GM12878 (cell line): ENCODE data around the gene PRDM16. TPM values are rescaled to one million over a fixed set of nuclear protein-coding genes. Genes with fewer than 3 reads are reported as not detected.

Experiments
- ATAC-seq: fragments of 200-7000 bp; cut with Tn5 transposase; 3 replicates; pipeline ENCODE4 v1.9.1; 2020; ENCODE audit warnings: mild to moderate bottlenecking, moderate library complexity
- BruUV-seq: library from RNA; stranded (reverse); fragments of 400-500 nt; replicated peaks from 2 replicates; lab custom pipeline; 2021; lab: Mats Ljungman, UMichigan
- CTCF ChIA-PET: fragments of 300-600 bp; sonication (Branson Sonifier 250); formaldehyde crosslinking; extraction: SDS; loops from one replicate; lab custom pipeline; 2021; ENCODE audit warnings: inconsistent platforms; lab: Yijun Ruan, JAX
- POLR2A ChIA-PET: fragments of 350-600 bp; formaldehyde crosslinking; extraction: SDS; loops from one replicate; lab custom pipeline; 2021; ENCODE audit warnings: inconsistent platforms; lab: Charles Lee
- RAD21 ChIA-PET: fragments of 300-600 bp; sonication (Branson Sonifier 250); formaldehyde crosslinking; loops from one replicate; lab custom pipeline; 2023; ENCODE audit warnings: antibody characterized with exemption; ENCODE audit not compliant: unreplicated experiment; lab: Charles Lee
- SMC1A ChIA-PET: fragments of 300-600 bp; sonication (Branson Sonifier 250); formaldehyde crosslinking; loops from one replicate; lab custom pipeline; 2023; ENCODE audit not compliant: unreplicated experiment, uncharacterized antibody; lab: Charles Lee
- DNase-seq: peaks from one replicate; pipeline ENCODE4 v3.0.0-alpha.2; 2011; ENCODE audit warnings: low read depth, low spot score
- FAIRE-seq: peaks from 3 replicates; lab custom pipeline; 2011; peaks lifted over from hg19 to GRCh38; lab: Jason Lieb, UNC
- H2AFZ ChIP-seq: 2 replicates; pipeline ENCODE4 v1.6.0; 2011; ENCODE audit warnings: low read depth, low read length, control low read depth; ENCODE audit not compliant: control insufficient read depth
- H3K27ac ChIP-seq: 2 replicates; pipeline ENCODE4 v1.5.1; 2011; ENCODE audit warnings: control low read depth; ENCODE audit not compliant: control insufficient read depth, insufficient read depth
- H3K27me3 ChIP-seq, 2 experiments: replicated peaks in 1 of 2; 2 replicates each; pipeline versions ENCODE4 v1.6.0 to v1.6.1; 2011; ENCODE audit warnings: low read length in 1 of 2; ENCODE audit not compliant: control insufficient read depth in 2 of 2, insufficient read depth in 2 of 2
- H3K36me3 ChIP-seq, 2 experiments: 2 replicates each; pipeline ENCODE4 v1.5.1; 2011; ENCODE audit warnings: low read length in 1 of 2; ENCODE audit not compliant: control insufficient read depth in 2 of 2, insufficient read depth in 2 of 2
- H3K4me1 ChIP-seq: 2 replicates; pipeline ENCODE4 v1.6.1; 2011; ENCODE audit warnings: mild to moderate bottlenecking, low read length, moderate library complexity, mixed read lengths; ENCODE audit not compliant: control insufficient read depth, insufficient read depth
- H3K4me2 ChIP-seq: 2 replicates; pipeline ENCODE4 v1.6.0; 2011; ENCODE audit warnings: control low read depth; ENCODE audit not compliant: control insufficient read depth, insufficient read depth
- H3K4me3 ChIP-seq: fragments of 200-600 bp; sonication (generic); 2 replicates; pipeline ENCODE4 v1.5.1; 2016
- H3K79me2 ChIP-seq: 2 replicates; pipeline ENCODE4 v1.6.0; 2011; ENCODE audit warnings: low read length; ENCODE audit not compliant: control insufficient read depth, insufficient read depth
- H3K9ac ChIP-seq: 2 replicates; pipeline ENCODE4 v1.8.0; 2011; ENCODE audit warnings: low read length, control low read depth, mixed read lengths; ENCODE audit not compliant: control insufficient read depth, insufficient read depth
- H3K9me3 ChIP-seq: replicated peaks from 3 replicates; pipeline ENCODE4 v1.5.1; 2011; ENCODE audit warnings: mild to moderate bottlenecking, low read length; ENCODE audit not compliant: control insufficient read depth, insufficient read depth
- H4K20me1 ChIP-seq: 2 replicates; pipeline ENCODE4 v1.6.0; 2011; ENCODE audit not compliant: control insufficient read depth, insufficient read depth
- BACH1 ChIP-seq: fragments of 450-650 bp; IDR thresholded peaks from 2 replicates; pipeline ENCODE4 v1.6.1; 2017; ENCODE audit warnings: mild to moderate bottlenecking, borderline replicate concordance
- CBFB ChIP-seq: IDR thresholded peaks from 2 replicates; pipeline ENCODE4 v1.6.1; 2016; ENCODE audit warnings: antibody characterized with exemption, low read depth
- CUX1 ChIP-seq: IDR thresholded peaks from 2 replicates; pipeline ENCODE4 v1.6.1; 2012; ENCODE audit warnings: improper control_type of control experiment, low read depth, low read length; ENCODE audit not compliant: insufficient replicate concordance
- MXI1 ChIP-seq: fragments of 150-350 bp; IDR thresholded peaks from 2 replicates; pipeline ENCODE4 v1.6.1; 2011; ENCODE audit warnings: low read depth, mild to moderate bottlenecking, inconsistent platforms, low read length, improper control_type of control experiment
- NKRF ChIP-seq: fragments of 450-650 bp; conservative IDR thresholded peaks from 2 replicates; pipeline ENCODE4 v1.6.1; 2017; ENCODE audit warnings: mild to moderate bottlenecking, moderate library complexity
- NR2C2 ChIP-seq: IDR thresholded peaks from 2 replicates; pipeline ENCODE4 v1.6.1; 2011; ENCODE audit warnings: borderline replicate concordance, low read depth; ENCODE audit not compliant: control insufficient read depth, insufficient read length
- ZSCAN29 ChIP-seq: fragments of 450-650 bp; IDR thresholded peaks from 2 replicates; pipeline ENCODE4 v1.6.1; 2017; ENCODE audit warnings: mild to moderate bottlenecking, moderate library complexity
- WGBS: methylation state at CpG from one replicate; pipeline ENCODE4 v1.1.6; 2016; ENCODE audit warnings: low lambda C conversion rate; ENCODE audit not compliant: insufficient replicate concordance, insufficient coverage; ENCODE audit errors: missing lambda C conversion rate; 5-methylcytosine and 5-hydroxymethylcytosine counted together
- in situ Hi-C: fragments of 300-500 bp; cut with MboI; formaldehyde crosslinking; loops from 9 replicates; pipeline ENCODE4 v1.14.3; 2018; ENCODE audit warnings: mixed read lengths
- intact Hi-C: fragments of 100-400 bp; cut with micrococcal nuclease; formaldehyde crosslinking; loops from one replicate; pipeline ENCODE4 v1.14.2; 2022; ENCODE audit not compliant: unreplicated experiment
- polyA plus RNA-seq, 11 experiments: library from polyadenylated mRNA; depleted of rRNA in 4 of 11; unstranded in 6 of 11; stranded (reverse) in 5 of 11; fragments of >200 nt; fragmentation: Nextera tagmentation in 4 of 11; fragmentation: Illumina TruSeq in 1 of 11; extraction: Ambion mirVana in 4 of 11; extraction: Trizol in 1 of 11; gene quantifications; 1 replicate in 1 of 11; 2 replicates in 10 of 11; pipeline versions ENCODE4 v1.2.1 to v1.2.3, GENCODE V29; 2011 to 2016; ENCODE audit warnings: inconsistent platforms in 2 of 11, missing spikeins in 2 of 11, low read depth in 1 of 11
- total RNA-seq, 4 experiments: library from RNA; depleted of rRNA in 3 of 4; stranded (reverse); fragments of >200 nt in 3 of 4; fragmentation: Illumina TruSeq in 1 of 4; extraction: Trizol in 1 of 4; gene quantifications; 2 replicates each; pipeline versions ENCODE4 v1.2.1 to v1.2.3, GENCODE V29; 2013 to 2021

Gene PRDM16
- total and polyA plus RNA-seq, 10 of the 15 experiments (the other 5 are each of a cell fraction or from before 2014, with no cell fraction given), result 0.03 TPM; not detected in 9

GRCh38 chr1:3346478-3346877, 277.5 kb downstream of the PRDM16 start:
- Histone ChIP-seq H3K4me1 (no peaks in the 10 kb centered on the region), H3K9me3 (no peaks in the 10 kb centered on the region; the same call in 2 of the 3 replicates), H3K27ac (no peak overlapping the region), H3K9ac (no peak overlapping the region), H3K4me2 (no peak overlapping the region), H2AFZ (no peak overlapping the region), H3K36me3 (no peaks in the 10 kb centered on the region), H4K20me1 (no peaks in the 10 kb centered on the region), H3K4me3 (no peak overlapping the region), H3K27me3 (no peaks in the 10 kb centered on the region), H3K79me2 (no peaks in the 10 kb centered on the region)
- TF ChIP-seq NKRF (no peak), CUX1 (no peak), MXI1 (no peak), ZSCAN29 (no peak), NR2C2 (no peak), BACH1 (no peak), CBFB (no peak)
- FAIRE-seq (no peak), DNase-seq (no peak), ATAC-seq (no peak)
- 47% methylated on average over 13 of the region's 13 CpGs for WGBS
- POLR2A ChIA-PET, result no interaction called here
- CTCF ChIA-PET, result interaction anchor here (0.7 kb wide), 1 partner anchor 965 kb away, joined by 3 read pairs; no protein-coding TSS in a partner anchor
- RAD21 ChIA-PET, result no interaction called here
- in situ Hi-C loops (no loop called here), intact Hi-C loops (no loop called here)
- no TSS peak for BruUV-seq
- SMC1A ChIA-PET, result no interaction called here
